Measurements from ENCODE around the gene MMP24.

MMP24 gene

DNA sequence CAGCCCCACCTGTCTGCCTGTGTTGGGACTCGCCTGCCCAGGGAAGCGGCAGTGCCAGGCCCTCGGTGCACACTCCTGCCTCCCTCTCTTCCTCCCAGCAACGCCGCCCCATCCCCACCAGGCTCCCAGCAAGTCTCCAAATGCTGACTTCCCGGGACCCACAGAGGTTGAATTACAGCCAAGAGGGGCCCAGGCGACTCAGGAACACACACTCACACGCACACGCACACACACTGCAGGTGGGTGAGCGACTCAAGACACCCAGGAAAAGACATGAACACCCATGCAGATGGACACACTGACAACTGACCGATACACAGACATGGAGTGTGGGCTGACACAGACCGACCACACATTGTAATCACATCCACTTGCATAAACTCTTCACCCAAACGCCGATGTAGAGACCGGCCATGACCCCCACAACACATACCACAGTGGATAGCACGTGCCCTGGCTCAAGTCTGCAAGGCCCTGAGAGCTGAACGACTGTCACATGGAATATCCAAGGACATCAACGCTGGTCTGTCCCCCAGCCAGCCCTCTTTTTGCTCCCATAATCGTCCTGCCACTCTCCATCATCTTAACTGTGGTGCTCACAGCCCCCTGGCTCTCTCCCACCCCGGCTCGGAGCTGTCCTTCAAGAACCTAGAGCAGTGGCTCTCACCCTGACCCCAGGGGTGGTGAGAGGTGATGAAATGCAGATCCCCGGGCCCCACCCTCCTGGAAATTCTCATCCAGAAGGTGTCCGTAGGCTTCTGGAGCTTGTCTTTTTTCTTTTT is 66.2 kb downstream of the MMP24 start:
- Histone ChIP-seq H3K27me3 (ENCODE audit: low read depth, low read length) (no peaks in the 10 kb centered on the region), H3K27ac (ENCODE audit: low read length) (no peak overlapping the region), H3K9me3 (ENCODE audit: control insufficient read depth in 1 of 2, low read length in 2 of 2) (no peaks in the 10 kb centered on the region), H3K36me3 (ENCODE audit: control insufficient read depth in 1 of 2, insufficient read depth in 2 of 2, low read length in 2 of 2) (no peaks in the 10 kb centered on the region), H3K4me1 (ENCODE audit: control insufficient read depth in 1 of 2, insufficient read depth in 2 of 2, low read length in 2 of 2) (no peaks in the 10 kb centered on the region), H3K4me3 (ENCODE audit: low read depth in 1 of 2, low read length in 2 of 2) (no peak overlapping the region)

GRCh38 chr20:35293303-35294292 is 67.1 kb downstream of the MMP24 start:
- Histone ChIP-seq H3K27ac (ENCODE audit: low read length) (no peak overlapping the region), H3K4me1 (ENCODE audit: control insufficient read depth in 1 of 2, insufficient read depth in 2 of 2, low read length in 2 of 2) (no peaks in the 10 kb centered on the region), H3K27me3 (ENCODE audit: low read depth, low read length) (no peaks in the 10 kb centered on the region), H3K36me3 (ENCODE audit: control insufficient read depth in 1 of 2, insufficient read depth in 2 of 2, low read length in 2 of 2) (no peaks in the 10 kb centered on the region), H3K9me3 (ENCODE audit: control insufficient read depth in 1 of 2, low read length in 2 of 2) (no peaks in the 10 kb centered on the region), H3K4me3 (ENCODE audit: low read depth in 1 of 2, low read length in 2 of 2) (no peak overlapping the region)

DNA sequence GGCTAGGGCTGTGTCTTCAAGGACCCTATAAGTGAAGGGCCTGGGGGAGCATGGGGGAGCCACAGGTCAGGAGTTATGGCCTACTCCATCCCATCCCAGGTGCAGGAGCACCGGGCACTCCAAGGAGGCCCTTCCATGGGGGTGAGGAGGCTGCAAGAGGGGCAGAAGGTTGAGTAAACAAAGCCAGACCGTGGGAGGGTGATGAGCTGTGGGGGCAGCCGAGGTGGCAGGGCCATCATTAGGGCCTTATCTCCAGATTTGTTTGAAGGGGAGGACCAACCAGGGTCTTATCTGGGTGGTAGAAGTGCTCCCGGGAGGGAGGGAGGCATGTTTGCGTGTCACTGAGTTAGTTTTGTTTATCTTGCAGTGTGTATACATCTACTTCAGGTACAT is 67.8 kb downstream of the MMP24 start:
- H3K27me3 ChIP-seq (ENCODE audit: low read depth, low read length), result no peaks in the 10 kb centered on the region
- no peak overlapping the region for H3K27ac ChIP-seq (ENCODE audit: low read length)
- no peaks in the 10 kb centered on the region for H3K4me1 ChIP-seq (ENCODE audit: control insufficient read depth in 1 of 2, insufficient read depth in 2 of 2, low read length in 2 of 2)
- no peak overlapping the region for H3K4me3 ChIP-seq (ENCODE audit: low read depth in 1 of 2, low read length in 2 of 2)
- H3K9me3 ChIP-seq (ENCODE audit: control insufficient read depth in 1 of 2, low read length in 2 of 2), result no peaks in the 10 kb centered on the region
- H3K36me3 ChIP-seq (ENCODE audit: control insufficient read depth in 1 of 2, insufficient read depth in 2 of 2, low read length in 2 of 2), result no peaks in the 10 kb centered on the region

- Histone ChIP-seq H3K27ac (ENCODE audit: low read length) (no peak overlapping the region), H3K9me3 (ENCODE audit: control insufficient read depth in 1 of 2, low read length in 2 of 2) (no peaks in the 10 kb centered on the region), H3K27me3 (ENCODE audit: low read depth, low read length) (no peaks in the 10 kb centered on the region), H3K4me3 (ENCODE audit: low read depth in 1 of 2, low read length in 2 of 2) (no peak overlapping the region), H3K4me1 (ENCODE audit: control insufficient read depth in 1 of 2, insufficient read depth in 2 of 2, low read length in 2 of 2) (no peaks in the 10 kb centered on the region), H3K36me3 (ENCODE audit: control insufficient read depth in 1 of 2, insufficient read depth in 2 of 2, low read length in 2 of 2) (no peaks in the 10 kb centered on the region)
Observed at GRCh38 chr20:35295058-35295457, 68.6 kb downstream of the MMP24 start.

- Histone ChIP-seq H3K4me3 (ENCODE audit: low read depth in 1 of 2, low read length in 2 of 2) (no peak overlapping the region), H3K27me3 (ENCODE audit: low read depth, low read length) (no peaks in the 10 kb centered on the region), H3K36me3 (ENCODE audit: control insufficient read depth in 1 of 2, insufficient read depth in 2 of 2, low read length in 2 of 2) (no peaks in the 10 kb centered on the region), H3K27ac (ENCODE audit: low read length) (no peak overlapping the region), H3K4me1 (ENCODE audit: control insufficient read depth in 1 of 2, insufficient read depth in 2 of 2, low read length in 2 of 2) (no peaks in the 10 kb centered on the region), H3K9me3 (ENCODE audit: control insufficient read depth in 1 of 2, low read length in 2 of 2) (no peaks in the 10 kb centered on the region)
Observed at GRCh38 chr20:35295674-35296073, 69.2 kb downstream of the MMP24 start.

DNA sequence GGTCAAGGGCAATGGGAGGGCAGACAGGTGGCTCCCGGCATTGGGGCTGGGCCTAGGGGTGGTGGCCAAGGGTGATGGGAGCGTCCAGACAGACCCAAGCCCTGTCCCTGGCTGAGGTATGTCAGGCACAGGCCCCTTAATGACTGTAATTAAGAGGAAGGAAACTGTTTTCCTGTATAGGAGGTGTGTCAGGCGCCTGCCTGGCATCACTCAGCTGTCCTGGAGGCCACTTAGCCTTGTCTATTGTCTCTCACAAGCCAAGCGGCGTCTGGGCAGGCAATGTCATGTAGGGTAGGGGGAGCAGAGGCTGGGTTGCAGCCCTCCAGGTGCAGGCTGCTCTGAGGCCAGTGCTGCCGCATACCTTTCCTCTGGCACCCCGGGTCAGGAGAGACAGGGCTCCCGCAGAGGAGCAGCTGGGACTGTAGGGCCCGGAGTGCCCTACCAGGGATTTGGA is 69.6 kb downstream of the MMP24 start:
- H3K27me3 ChIP-seq (ENCODE audit: low read depth, low read length), result no peaks in the 10 kb centered on the region

DNA sequence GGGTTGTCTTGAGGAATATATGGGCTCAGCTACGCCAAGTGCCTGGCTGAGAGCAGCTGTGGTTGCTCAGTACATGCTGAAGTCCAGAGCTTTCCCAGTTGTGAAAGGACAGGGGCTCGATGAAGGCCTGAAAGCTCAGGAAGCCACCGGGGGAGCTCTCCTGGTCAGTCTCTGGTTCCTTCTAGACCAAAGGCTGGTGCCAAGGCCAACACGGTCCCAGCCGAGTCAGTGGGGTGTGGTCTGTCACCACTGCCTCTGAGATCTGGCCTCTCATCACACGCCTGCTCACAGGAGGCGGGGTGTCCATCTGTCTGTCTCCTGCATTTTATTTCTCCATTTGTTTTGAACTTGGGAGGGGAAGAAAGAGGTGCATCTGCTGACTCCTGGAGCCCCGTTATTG is 70.7 kb downstream of the MMP24 start:
- Histone ChIP-seq H3K4me1 (ENCODE audit: control insufficient read depth in 1 of 2, insufficient read depth in 2 of 2, low read length in 2 of 2) (no peaks in the 10 kb centered on the region), H3K27me3 (ENCODE audit: low read depth, low read length) (no peaks in the 10 kb centered on the region), H3K4me3 (ENCODE audit: low read depth in 1 of 2, low read length in 2 of 2) (no peak overlapping the region), H3K36me3 (ENCODE audit: control insufficient read depth in 1 of 2, insufficient read depth in 2 of 2, low read length in 2 of 2) (no peaks in the 10 kb centered on the region), H3K9me3 (ENCODE audit: control insufficient read depth in 1 of 2, low read length in 2 of 2) (no peaks in the 10 kb centered on the region), H3K27ac (ENCODE audit: low read length) (no peak overlapping the region)

More for the DNA sequence above, 69.6 kb downstream of the MMP24 start:
- Histone ChIP-seq H3K36me3 (ENCODE audit: control insufficient read depth in 1 of 2, insufficient read depth in 2 of 2, low read length in 2 of 2) (no peaks in the 10 kb centered on the region), H3K4me1 (ENCODE audit: control insufficient read depth in 1 of 2, insufficient read depth in 2 of 2, low read length in 2 of 2) (no peaks in the 10 kb centered on the region), H3K27ac (ENCODE audit: low read length) (no peak overlapping the region), H3K4me3 (ENCODE audit: low read depth in 1 of 2, low read length in 2 of 2) (no peak overlapping the region), H3K9me3 (ENCODE audit: control insufficient read depth in 1 of 2, low read length in 2 of 2) (no peaks in the 10 kb centered on the region)

- H3K4me1 ChIP-seq (ENCODE audit: control insufficient read depth in 1 of 2, insufficient read depth in 2 of 2, low read length in 2 of 2), result no peaks in the 10 kb centered on the region
Observed at GRCh38 chr20:35297740-35298139, 71.2 kb downstream of the MMP24 start.

DNA sequence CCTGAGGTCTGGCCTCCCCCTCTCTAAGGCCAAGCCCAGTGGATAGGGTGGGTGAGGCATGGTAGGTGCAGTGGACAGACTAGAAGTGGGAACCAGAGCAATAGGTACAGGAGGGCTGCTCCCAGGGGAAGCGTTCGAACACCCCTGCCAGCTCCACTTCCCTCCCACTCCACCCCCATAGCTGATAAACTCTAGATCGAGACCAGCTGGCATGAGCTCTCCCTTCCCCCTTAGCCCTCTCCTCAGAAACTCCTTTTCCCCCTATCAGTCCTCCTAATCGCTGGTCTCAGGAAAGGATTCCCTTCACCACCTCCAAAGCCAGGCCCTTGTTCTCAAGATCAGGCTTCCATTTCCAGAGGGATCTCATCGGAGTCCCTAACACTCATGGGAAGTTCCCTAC is 71.8 kb downstream of the MMP24 start:
- Histone ChIP-seq H3K27ac (ENCODE audit: low read length) (no peak overlapping the region), H3K4me1 (ENCODE audit: control insufficient read depth in 1 of 2, insufficient read depth in 2 of 2, low read length in 2 of 2) (no peaks in the 10 kb centered on the region), H3K27me3 (ENCODE audit: low read depth, low read length) (no peaks in the 10 kb centered on the region), H3K9me3 (ENCODE audit: control insufficient read depth in 1 of 2, low read length in 2 of 2) (no peaks in the 10 kb centered on the region), H3K36me3 (ENCODE audit: control insufficient read depth in 1 of 2, insufficient read depth in 2 of 2, low read length in 2 of 2) (no peaks in the 10 kb centered on the region), H3K4me3 (ENCODE audit: low read depth in 1 of 2, low read length in 2 of 2) (no peak overlapping the region)

More at GRCh38 chr20:35297740-35298139, 71.2 kb downstream of the MMP24 start:
- no peaks in the 10 kb centered on the region for H3K36me3 ChIP-seq (ENCODE audit: control insufficient read depth in 1 of 2, insufficient read depth in 2 of 2, low read length in 2 of 2)
- no peak overlapping the region for H3K4me3 ChIP-seq (ENCODE audit: low read depth in 1 of 2, low read length in 2 of 2)
- no peaks in the 10 kb centered on the region for H3K27me3 ChIP-seq (ENCODE audit: low read depth, low read length)
- H3K9me3 ChIP-seq (ENCODE audit: control insufficient read depth in 1 of 2, low read length in 2 of 2), result no peaks in the 10 kb centered on the region
- no peak overlapping the region for H3K27ac ChIP-seq (ENCODE audit: low read length)

DNA sequence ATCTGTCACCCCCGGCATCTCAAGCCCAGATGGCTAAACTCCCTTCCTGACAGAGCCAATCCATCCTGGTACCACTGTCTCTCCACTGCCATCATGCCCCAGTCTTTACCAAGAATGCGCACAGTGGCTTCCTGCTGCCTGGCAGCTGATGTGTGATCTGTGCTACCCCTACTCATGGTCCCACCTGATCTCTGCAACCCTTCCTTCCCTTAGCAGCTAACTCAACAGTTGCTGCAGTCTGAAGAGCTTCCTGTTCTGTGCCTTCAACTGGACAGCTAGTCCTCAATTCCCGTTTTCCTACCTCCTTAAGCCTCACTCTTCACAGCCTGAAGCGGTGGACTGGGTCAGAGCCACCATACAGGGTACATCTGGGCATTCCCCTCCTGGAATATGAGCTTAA is 73.3 kb downstream of the MMP24 start:
- no peak overlapping the region for H3K27ac ChIP-seq (ENCODE audit: low read length)
- no peaks in the 10 kb centered on the region for H3K9me3 ChIP-seq (ENCODE audit: control insufficient read depth in 1 of 2, low read length in 2 of 2)
- no peak overlapping the region for H3K4me3 ChIP-seq (ENCODE audit: low read depth in 1 of 2, low read length in 2 of 2)
- no peaks in the 10 kb centered on the region for H3K27me3 ChIP-seq (ENCODE audit: low read depth, low read length)
- no peaks in the 10 kb centered on the region for H3K36me3 ChIP-seq (ENCODE audit: control insufficient read depth in 1 of 2, insufficient read depth in 2 of 2, low read length in 2 of 2)
- H3K4me1 ChIP-seq (ENCODE audit: control insufficient read depth in 1 of 2, insufficient read depth in 2 of 2, low read length in 2 of 2), result peaks cover 0 to 9% of the 10 kb centered on the region in 2 donors

GRCh38 chr20:35300469-35301262 is 74.2 kb downstream of the MMP24 start:
- H3K4me1 ChIP-seq (ENCODE audit: control insufficient read depth in 1 of 2, insufficient read depth in 2 of 2, low read length in 2 of 2), result peaks cover 0 to 9% of the 10 kb centered on the region in 2 donors
- no peaks in the 10 kb centered on the region for H3K9me3 ChIP-seq (ENCODE audit: control insufficient read depth in 1 of 2, low read length in 2 of 2)
- H3K27me3 ChIP-seq (ENCODE audit: low read depth, low read length), result no peaks in the 10 kb centered on the region
- no peak overlapping the region for H3K27ac ChIP-seq (ENCODE audit: low read length)
- peaks cover 0 to 5% of the 10 kb centered on the region in 2 donors for H3K36me3 ChIP-seq (ENCODE audit: control insufficient read depth in 1 of 2, insufficient read depth in 2 of 2, low read length in 2 of 2)
- H3K4me3 ChIP-seq (ENCODE audit: low read depth in 1 of 2, low read length in 2 of 2), result no peak overlapping the region

Data from muscle layer of duodenum (tissue), 2 donors.